H1 (cell line): ENCODE results near the gene SFXN1. TPM values are rescaled to one million over a fixed set of nuclear protein-coding genes. Genes with fewer than 3 reads are reported as not detected.

Source experiments
- EP300 ChIP-seq, 2 experiments: IDR thresholded peaks; 1 replicate in 1 of 2; 2 replicates in 1 of 2; pipeline ENCODE4 v1.6.1; 2011 to 2012; ENCODE audit warnings: low read depth in 2 of 2, low read length in 2 of 2, mild to moderate bottlenecking in 2 of 2, borderline replicate concordance in 1 of 2, inconsistent platforms in 1 of 2, moderate library complexity in 1 of 2
- HDAC6 ChIP-seq: IDR thresholded peaks from one replicate; pipeline ENCODE4 v1.7.1; 2012; ENCODE audit warnings: low read depth, mild to moderate bottlenecking, inconsistent platforms, low read length, moderate library complexity
- MAFK ChIP-seq: IDR thresholded peaks from 2 replicates; pipeline ENCODE4 v1.6.1; 2012; ENCODE audit warnings: low read depth, mild to moderate bottlenecking, improper control_type of control experiment, low read length
- POLR2AphosphoS5 ChIP-seq: IDR thresholded peaks from 2 replicates; pipeline ENCODE4 v1.6.1; 2011; ENCODE audit warnings: low read depth, low read length
- RAD21 ChIP-seq, 2 experiments: IDR thresholded peaks in 1 of 2; conservative IDR thresholded peaks in 1 of 2; 2 replicates each; pipeline ENCODE4 v1.6.1; 2011; ENCODE audit warnings: low read depth in 2 of 2, low read length in 2 of 2, improper control_type of control experiment in 1 of 2, inconsistent platforms in 1 of 2, mild to moderate bottlenecking in 1 of 2, moderate library complexity in 1 of 2
- RBBP5 ChIP-seq: IDR thresholded peaks from 2 replicates; pipeline ENCODE4 v1.7.1; 2012; ENCODE audit warnings: low read depth, mild to moderate bottlenecking, inconsistent platforms, low read length, moderate library complexity, borderline replicate concordance
- RFX5 ChIP-seq: IDR thresholded peaks from 2 replicates; pipeline ENCODE4 v1.6.1; 2011; ENCODE audit warnings: low read depth, low read length, improper control_type of control experiment, borderline replicate concordance
- SIRT6 ChIP-seq: IDR thresholded peaks from one replicate; pipeline ENCODE4 v1.7.1; 2012; ENCODE audit warnings: low read length, inconsistent platforms
- SIX5 ChIP-seq: IDR thresholded peaks from 2 replicates; pipeline ENCODE4 v1.6.1; 2011; ENCODE audit warnings: mild to moderate bottlenecking, low read depth, low read length
- SP2 ChIP-seq: IDR thresholded peaks from 2 replicates; pipeline ENCODE4 v1.6.1; 2012; ENCODE audit warnings: mild to moderate bottlenecking, low read length, inconsistent platforms
- polyA plus RNA-seq, 7 experiments: library from polyadenylated mRNA; depleted of rRNA in 3 of 7; stranded (reverse) in 5 of 7; unstranded in 2 of 7; fragments of >200 nt in 5 of 7; fragments of 200-250 nt in 2 of 7; gene quantifications; 1 replicate in 5 of 7; 2 replicates in 1 of 7; 4 replicates in 1 of 7; pipeline versions ENCODE4 v1.2.1 to v1.2.3, GENCODE V29; 2011 to 2013; ENCODE audit warnings: missing spikeins in 2 of 7, mixed read lengths in 2 of 7
- total RNA-seq: library from RNA; stranded (reverse); fragmentation: NEBNext Ultra II Directional; extraction: Animal tissue kit (Norgen Biotek cat#: 25700); gene quantifications from 2 replicates; pipeline ENCODE4 v1.2.1, GENCODE V29; 2021
- TF ChIP-seq, protein P1 (sequence below): fragments of 300-600 bp; sonication (generic); IDR thresholded peaks from 2 replicates; pipeline ENCODE4 v1.7.1; 2012; ENCODE audit warnings: low read length, moderate library complexity, mild to moderate bottlenecking, inconsistent platforms; ENCODE audit not compliant: insufficient replicate concordance

Gene SFXN1
- total and polyA plus RNA-seq, 2 of the 8 experiments (the other 6 are each of a cell fraction or from before 2014, with no cell fraction given), result 72.7 to 97.6 TPM

DNA sequence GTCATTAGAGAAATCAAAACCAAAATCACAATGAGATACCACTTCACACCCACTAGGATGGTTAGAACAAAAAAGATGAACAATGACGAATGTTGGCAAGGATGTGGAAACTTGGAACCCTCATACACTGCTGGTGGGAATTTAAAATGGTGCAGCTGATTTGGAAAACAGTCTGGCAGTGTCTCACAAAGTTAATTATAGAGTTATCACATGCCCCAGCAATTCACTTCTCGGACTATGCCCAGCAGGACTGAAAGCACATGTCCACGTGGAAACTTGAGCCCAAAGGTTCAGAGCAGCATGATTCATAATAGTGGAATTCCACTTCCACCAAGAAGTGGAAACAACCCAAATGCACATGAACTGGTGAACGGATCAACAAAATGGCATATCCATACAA lies 94.5 kb downstream of the SFXN1 start (continued):
- TF ChIP-seq, protein P1, sequence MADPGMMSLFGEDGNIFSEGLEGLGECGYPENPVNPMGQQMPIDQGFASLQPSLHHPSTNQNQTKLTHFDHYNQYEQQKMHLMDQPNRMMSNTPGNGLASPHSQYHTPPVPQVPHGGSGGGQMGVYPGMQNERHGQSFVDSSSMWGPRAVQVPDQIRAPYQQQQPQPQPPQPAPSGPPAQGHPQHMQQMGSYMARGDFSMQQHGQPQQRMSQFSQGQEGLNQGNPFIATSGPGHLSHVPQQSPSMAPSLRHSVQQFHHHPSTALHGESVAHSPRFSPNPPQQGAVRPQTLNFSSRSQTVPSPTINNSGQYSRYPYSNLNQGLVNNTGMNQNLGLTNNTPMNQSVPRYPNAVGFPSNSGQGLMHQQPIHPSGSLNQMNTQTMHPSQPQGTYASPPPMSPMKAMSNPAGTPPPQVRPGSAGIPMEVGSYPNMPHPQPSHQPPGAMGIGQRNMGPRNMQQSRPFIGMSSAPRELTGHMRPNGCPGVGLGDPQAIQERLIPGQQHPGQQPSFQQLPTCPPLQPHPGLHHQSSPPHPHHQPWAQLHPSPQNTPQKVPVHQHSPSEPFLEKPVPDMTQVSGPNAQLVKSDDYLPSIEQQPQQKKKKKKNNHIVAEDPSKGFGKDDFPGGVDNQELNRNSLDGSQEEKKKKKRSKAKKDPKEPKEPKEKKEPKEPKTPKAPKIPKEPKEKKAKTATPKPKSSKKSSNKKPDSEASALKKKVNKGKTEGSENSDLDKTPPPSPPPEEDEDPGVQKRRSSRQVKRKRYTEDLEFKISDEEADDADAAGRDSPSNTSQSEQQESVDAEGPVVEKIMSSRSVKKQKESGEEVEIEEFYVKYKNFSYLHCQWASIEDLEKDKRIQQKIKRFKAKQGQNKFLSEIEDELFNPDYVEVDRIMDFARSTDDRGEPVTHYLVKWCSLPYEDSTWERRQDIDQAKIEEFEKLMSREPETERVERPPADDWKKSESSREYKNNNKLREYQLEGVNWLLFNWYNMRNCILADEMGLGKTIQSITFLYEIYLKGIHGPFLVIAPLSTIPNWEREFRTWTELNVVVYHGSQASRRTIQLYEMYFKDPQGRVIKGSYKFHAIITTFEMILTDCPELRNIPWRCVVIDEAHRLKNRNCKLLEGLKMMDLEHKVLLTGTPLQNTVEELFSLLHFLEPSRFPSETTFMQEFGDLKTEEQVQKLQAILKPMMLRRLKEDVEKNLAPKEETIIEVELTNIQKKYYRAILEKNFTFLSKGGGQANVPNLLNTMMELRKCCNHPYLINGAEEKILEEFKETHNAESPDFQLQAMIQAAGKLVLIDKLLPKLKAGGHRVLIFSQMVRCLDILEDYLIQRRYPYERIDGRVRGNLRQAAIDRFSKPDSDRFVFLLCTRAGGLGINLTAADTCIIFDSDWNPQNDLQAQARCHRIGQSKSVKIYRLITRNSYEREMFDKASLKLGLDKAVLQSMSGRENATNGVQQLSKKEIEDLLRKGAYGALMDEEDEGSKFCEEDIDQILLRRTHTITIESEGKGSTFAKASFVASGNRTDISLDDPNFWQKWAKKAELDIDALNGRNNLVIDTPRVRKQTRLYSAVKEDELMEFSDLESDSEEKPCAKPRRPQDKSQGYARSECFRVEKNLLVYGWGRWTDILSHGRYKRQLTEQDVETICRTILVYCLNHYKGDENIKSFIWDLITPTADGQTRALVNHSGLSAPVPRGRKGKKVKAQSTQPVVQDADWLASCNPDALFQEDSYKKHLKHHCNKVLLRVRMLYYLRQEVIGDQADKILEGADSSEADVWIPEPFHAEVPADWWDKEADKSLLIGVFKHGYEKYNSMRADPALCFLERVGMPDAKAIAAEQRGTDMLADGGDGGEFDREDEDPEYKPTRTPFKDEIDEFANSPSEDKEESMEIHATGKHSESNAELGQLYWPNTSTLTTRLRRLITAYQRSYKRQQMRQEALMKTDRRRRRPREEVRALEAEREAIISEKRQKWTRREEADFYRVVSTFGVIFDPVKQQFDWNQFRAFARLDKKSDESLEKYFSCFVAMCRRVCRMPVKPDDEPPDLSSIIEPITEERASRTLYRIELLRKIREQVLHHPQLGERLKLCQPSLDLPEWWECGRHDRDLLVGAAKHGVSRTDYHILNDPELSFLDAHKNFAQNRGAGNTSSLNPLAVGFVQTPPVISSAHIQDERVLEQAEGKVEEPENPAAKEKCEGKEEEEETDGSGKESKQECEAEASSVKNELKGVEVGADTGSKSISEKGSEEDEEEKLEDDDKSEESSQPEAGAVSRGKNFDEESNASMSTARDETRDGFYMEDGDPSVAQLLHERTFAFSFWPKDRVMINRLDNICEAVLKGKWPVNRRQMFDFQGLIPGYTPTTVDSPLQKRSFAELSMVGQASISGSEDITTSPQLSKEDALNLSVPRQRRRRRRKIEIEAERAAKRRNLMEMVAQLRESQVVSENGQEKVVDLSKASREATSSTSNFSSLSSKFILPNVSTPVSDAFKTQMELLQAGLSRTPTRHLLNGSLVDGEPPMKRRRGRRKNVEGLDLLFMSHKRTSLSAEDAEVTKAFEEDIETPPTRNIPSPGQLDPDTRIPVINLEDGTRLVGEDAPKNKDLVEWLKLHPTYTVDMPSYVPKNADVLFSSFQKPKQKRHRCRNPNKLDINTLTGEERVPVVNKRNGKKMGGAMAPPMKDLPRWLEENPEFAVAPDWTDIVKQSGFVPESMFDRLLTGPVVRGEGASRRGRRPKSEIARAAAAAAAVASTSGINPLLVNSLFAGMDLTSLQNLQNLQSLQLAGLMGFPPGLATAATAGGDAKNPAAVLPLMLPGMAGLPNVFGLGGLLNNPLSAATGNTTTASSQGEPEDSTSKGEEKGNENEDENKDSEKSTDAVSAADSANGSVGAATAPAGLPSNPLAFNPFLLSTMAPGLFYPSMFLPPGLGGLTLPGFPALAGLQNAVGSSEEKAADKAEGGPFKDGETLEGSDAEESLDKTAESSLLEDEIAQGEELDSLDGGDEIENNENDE, result no peak
- no peak for TF ChIP-seq SIX5
- TF ChIP-seq RBBP5, result no peak
- TF ChIP-seq POLR2AphosphoS5, result no peak
- no peak for TF ChIP-seq HDAC6
- no peak for TF ChIP-seq SIRT6
- no peak for TF ChIP-seq SP2
- no peak for TF ChIP-seq EP300 (IDR thresholded peaks at IDR 0.05; ENCODE audit: borderline replicate concordance in 1 of 2, low read depth in 2 of 2, low read length in 2 of 2)
- no peak for TF ChIP-seq RFX5
- no peak for TF ChIP-seq RAD21 (IDR thresholded peaks at IDR 0.05 in 1 of 2, conservative IDR thresholded peaks at IDR 0.05 in 1 of 2; ENCODE audit: low read depth in 2 of 2, low read length in 2 of 2)
- TF ChIP-seq MAFK, result no peak
